Measurements from ENCODE around the gene CFH. TPM values are rescaled to one million over a fixed set of nuclear protein-coding genes. Genes with fewer than 3 reads are reported as not detected.

Gene CFH
- total and polyA plus RNA-seq, 10 of the 15 experiments (the other 5 are each of a cell fraction or from before 2014, with no cell fraction given): 0.46 TPM; not detected in 9

DNA sequence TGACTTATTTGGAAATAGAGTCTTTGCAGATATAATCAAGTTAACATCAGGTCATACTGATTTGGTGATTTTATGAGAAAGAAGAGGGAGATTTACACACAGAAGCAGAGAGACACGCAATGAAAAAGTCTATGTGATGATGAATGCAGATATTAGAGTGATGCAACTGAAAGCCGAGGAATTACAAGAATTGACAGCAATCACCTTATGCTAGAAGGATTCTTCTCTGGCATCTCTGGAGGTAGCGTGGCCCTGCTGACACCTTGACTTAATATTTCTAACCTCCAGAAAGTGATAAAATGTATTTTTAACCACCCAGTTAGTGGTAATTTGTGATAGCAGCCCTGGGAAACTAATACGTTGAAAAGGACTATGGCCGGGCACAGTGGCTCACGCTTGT lies 14.2 kb upstream of the CFH start:
- H4K20me1 ChIP-seq (ENCODE audit: control insufficient read depth, insufficient read depth): no peaks in the 10 kb centered on the region
- ChIA-PET POLR2A (no interaction called here), RAD21 (ENCODE audit: unreplicated experiment) (no interaction called here), SMC1A (ENCODE audit: uncharacterized antibody, unreplicated experiment) (no interaction called here), CTCF (no interaction called here)
- H3K9ac ChIP-seq (ENCODE audit: control insufficient read depth, insufficient read depth, low read length): no peak overlapping the region
- no peak overlapping the region for H3K4me3 ChIP-seq
- H3K4me1 ChIP-seq (ENCODE audit: control insufficient read depth, insufficient read depth, low read length): no peaks in the 10 kb centered on the region
- no peaks in the 10 kb centered on the region for H3K9me3 ChIP-seq (replicated peaks; ENCODE audit: control insufficient read depth, insufficient read depth, low read length)
- no TSS peak for BruUV-seq (replicated peaks)
- no peaks in the 10 kb centered on the region for H3K27me3 ChIP-seq (replicated peaks in 1 of 2; ENCODE audit: control insufficient read depth in 2 of 2, insufficient read depth in 2 of 2, low read length in 1 of 2)
- DNase-seq (ENCODE audit: low read depth, low spot score) (no peak), ATAC-seq (no peak), FAIRE-seq (no peak)
- no peak overlapping the region for H3K27ac ChIP-seq (ENCODE audit: control insufficient read depth, insufficient read depth)
- intact Hi-C loops (cut with micrococcal nuclease; ENCODE audit: unreplicated experiment): no loop called here
- 40% methylated on average over 6 of the region's 6 CpGs for WGBS (ENCODE audit: insufficient coverage, insufficient replicate concordance, low lambda C conversion rate, missing lambda C conversion rate)
- in situ Hi-C loops (cut with MboI): no loop called here
- no peaks in the 10 kb centered on the region for H3K36me3 ChIP-seq (ENCODE audit: control insufficient read depth in 2 of 2, insufficient read depth in 2 of 2, low read length in 1 of 2)
- no peak overlapping the region for H2AFZ ChIP-seq (ENCODE audit: control insufficient read depth, low read depth, low read length)
- H3K79me2 ChIP-seq (ENCODE audit: control insufficient read depth, insufficient read depth, low read length): no peaks in the 10 kb centered on the region
- H3K4me2 ChIP-seq (ENCODE audit: control insufficient read depth, insufficient read depth): no peak overlapping the region
- TF ChIP-seq RELB (IDR thresholded peaks at IDR 0.05; ENCODE audit: low read depth) (no peak), WRNIP1 (IDR thresholded peaks at IDR 0.05; ENCODE audit: borderline replicate concordance, low read depth, low read length) (no peak), ZNF622 (IDR thresholded peaks at IDR 0.05) (no peak), ESRRA (IDR thresholded peaks at IDR 0.05; ENCODE audit: low read length) (no peak), POU2F2 (IDR thresholded peaks at IDR 0.05; ENCODE audit: borderline replicate concordance, low read depth, low read length) (no peak), POLR2AphosphoS2 (IDR thresholded peaks at IDR 0.05; ENCODE audit: low read depth, low read length) (no peak), POLR2A (IDR thresholded peaks at IDR 0.05; ENCODE audit: low read depth, low read length) (no peak), ASH2L (IDR thresholded peaks at IDR 0.05; ENCODE audit: borderline replicate concordance, low read depth) (no peak), STAT3 (IDR thresholded peaks at IDR 0.05; ENCODE audit: low read depth, low read length) (no peak), SKIL (IDR thresholded peaks at IDR 0.05; ENCODE audit: low read depth, poor library complexity, severe bottlenecking) (no peak), POLR2AphosphoS5 (IDR thresholded peaks at IDR 0.05; ENCODE audit: low read length) (no peak), NR2C1 (IDR thresholded peaks at IDR 0.05) (no peak)
- TF ChIP-seq, protein P1, sequence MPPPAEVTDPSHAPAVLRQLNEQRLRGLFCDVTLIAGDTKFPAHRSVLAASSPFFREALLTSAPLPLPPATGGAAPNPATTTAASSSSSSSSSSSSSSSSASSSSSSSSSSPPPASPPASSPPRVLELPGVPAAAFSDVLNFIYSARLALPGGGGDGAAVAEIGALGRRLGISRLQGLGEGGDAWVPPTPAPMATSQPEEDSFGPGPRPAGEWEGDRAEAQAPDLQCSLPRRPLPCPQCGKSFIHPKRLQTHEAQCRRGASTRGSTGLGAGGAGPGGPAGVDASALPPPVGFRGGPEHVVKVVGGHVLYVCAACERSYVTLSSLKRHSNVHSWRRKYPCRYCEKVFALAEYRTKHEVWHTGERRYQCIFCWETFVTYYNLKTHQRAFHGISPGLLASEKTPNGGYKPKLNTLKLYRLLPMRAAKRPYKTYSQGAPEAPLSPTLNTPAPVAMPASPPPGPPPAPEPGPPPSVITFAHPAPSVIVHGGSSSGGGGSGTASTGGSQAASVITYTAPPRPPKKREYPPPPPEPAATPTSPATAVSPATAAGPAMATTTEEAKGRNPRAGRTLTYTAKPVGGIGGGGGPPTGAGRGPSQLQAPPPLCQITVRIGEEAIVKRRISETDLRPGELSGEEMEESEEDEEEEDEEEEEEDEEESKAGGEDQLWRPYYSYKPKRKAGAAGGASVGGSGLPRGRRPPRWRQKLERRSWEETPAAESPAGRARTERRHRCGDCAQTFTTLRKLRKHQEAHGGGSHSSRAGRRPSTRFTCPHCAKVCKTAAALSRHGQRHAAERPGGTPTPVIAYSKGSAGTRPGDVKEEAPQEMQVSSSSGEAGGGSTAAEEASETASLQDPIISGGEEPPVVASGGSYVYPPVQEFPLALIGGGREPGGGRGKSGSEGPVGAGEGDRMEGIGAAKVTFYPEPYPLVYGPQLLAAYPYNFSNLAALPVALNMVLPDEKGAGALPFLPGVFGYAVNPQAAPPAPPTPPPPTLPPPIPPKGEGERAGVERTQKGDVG (CRISPR knock-in tag; IDR thresholded peaks at IDR 0.05): no peak
- TF ChIP-seq, protein P2, sequence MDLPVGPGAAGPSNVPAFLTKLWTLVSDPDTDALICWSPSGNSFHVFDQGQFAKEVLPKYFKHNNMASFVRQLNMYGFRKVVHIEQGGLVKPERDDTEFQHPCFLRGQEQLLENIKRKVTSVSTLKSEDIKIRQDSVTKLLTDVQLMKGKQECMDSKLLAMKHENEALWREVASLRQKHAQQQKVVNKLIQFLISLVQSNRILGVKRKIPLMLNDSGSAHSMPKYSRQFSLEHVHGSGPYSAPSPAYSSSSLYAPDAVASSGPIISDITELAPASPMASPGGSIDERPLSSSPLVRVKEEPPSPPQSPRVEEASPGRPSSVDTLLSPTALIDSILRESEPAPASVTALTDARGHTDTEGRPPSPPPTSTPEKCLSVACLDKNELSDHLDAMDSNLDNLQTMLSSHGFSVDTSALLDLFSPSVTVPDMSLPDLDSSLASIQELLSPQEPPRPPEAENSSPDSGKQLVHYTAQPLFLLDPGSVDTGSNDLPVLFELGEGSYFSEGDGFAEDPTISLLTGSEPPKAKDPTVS (IDR thresholded peaks at IDR 0.05; ENCODE audit: low read depth, low read length): no peak
- TF ChIP-seq, protein P3, sequence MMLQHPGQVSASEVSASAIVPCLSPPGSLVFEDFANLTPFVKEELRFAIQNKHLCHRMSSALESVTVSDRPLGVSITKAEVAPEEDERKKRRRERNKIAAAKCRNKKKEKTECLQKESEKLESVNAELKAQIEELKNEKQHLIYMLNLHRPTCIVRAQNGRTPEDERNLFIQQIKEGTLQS (IDR thresholded peaks at IDR 0.05; ENCODE audit: borderline replicate concordance, extremely low read depth, low read depth, low read length): no peak

Data from GM12878 (cell line).